ENCODE data around the gene OPHN1. TPM values are rescaled to one million over a fixed set of nuclear protein-coding genes. Genes with fewer than 3 reads are reported as not detected.

OPHN1 gene
- total RNA-seq, 4 donors from 2014 or later = 4.9 to 20.1 (median 8.1) TPM

DNA sequence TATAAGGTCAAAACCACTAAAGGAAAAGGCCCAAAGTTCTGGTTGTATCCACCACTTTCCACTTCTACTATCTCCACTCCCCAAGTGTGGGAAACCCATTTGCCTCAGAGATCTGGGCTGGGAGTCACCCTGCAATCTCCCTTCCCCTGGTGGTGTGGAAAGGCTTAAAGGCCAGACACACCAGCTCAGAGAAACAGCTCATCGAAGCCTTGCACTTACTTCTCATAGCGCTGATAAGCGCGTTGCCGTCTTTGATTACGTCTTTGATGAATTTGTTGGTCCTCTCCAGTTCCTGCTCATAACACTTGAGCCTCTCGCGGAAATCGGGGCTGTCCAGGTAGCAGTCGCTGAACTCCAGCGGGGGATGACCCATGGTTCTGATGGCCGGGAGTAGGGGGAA is 647 bp downstream of the OPHN1 start:
- DNase-seq (ENCODE audit: low spot score in 2 of 2) = no peak
- WGBS, 2 donors = 1 to 49% methylated on average over 12 of the region's 12 CpGs
- TF ChIP-seq, protein P1, sequence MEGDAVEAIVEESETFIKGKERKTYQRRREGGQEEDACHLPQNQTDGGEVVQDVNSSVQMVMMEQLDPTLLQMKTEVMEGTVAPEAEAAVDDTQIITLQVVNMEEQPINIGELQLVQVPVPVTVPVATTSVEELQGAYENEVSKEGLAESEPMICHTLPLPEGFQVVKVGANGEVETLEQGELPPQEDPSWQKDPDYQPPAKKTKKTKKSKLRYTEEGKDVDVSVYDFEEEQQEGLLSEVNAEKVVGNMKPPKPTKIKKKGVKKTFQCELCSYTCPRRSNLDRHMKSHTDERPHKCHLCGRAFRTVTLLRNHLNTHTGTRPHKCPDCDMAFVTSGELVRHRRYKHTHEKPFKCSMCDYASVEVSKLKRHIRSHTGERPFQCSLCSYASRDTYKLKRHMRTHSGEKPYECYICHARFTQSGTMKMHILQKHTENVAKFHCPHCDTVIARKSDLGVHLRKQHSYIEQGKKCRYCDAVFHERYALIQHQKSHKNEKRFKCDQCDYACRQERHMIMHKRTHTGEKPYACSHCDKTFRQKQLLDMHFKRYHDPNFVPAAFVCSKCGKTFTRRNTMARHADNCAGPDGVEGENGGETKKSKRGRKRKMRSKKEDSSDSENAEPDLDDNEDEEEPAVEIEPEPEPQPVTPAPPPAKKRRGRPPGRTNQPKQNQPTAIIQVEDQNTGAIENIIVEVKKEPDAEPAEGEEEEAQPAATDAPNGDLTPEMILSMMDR (IDR thresholded peaks at IDR 0.05) = no peak
- TF ChIP-seq POLR2A (IDR thresholded peaks at IDR 0.05) = no peak
- peak overlapping the region; percentile 45 for H3K4me3 ChIP-seq (ENCODE audit: low read depth, poor library complexity, severe bottlenecking)
- intact Hi-C loops (cut with DNase I; ENCODE audit: low total_unique reads) = no loop called here

DNA sequence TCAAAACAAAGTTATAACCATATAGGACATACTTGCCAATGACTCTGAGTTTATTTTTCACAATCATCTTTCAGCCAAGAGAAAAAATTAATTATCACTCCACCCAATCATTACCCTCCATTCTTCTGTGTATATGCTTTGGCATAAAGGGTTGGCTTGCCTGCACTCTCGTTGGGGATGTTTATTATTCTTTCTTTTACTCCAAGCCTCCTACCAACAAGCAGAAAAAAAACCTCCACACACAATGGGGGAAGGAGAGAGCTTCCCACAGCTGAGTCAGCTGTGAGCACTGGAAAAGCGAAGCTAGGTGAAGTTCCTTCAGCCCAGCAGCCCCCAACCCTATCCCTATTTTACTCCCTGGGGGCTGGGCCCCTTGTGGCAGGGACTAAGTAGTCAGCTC is 1.5 kb downstream of the OPHN1 start:
- intact Hi-C loops (cut with DNase I; ENCODE audit: low total_unique reads) = no loop called here
- WGBS, 2 donors = 37 to 46% methylated on average over 2 of the region's 2 CpGs
- TF ChIP-seq POLR2A (IDR thresholded peaks at IDR 0.05) = no peak
- TF ChIP-seq, protein P1 (IDR thresholded peaks at IDR 0.05) = no peak
- no peak overlapping the region for H3K4me3 ChIP-seq (ENCODE audit: low read depth, poor library complexity, severe bottlenecking)
- no peak for DNase-seq (ENCODE audit: low spot score in 2 of 2)

DNA sequence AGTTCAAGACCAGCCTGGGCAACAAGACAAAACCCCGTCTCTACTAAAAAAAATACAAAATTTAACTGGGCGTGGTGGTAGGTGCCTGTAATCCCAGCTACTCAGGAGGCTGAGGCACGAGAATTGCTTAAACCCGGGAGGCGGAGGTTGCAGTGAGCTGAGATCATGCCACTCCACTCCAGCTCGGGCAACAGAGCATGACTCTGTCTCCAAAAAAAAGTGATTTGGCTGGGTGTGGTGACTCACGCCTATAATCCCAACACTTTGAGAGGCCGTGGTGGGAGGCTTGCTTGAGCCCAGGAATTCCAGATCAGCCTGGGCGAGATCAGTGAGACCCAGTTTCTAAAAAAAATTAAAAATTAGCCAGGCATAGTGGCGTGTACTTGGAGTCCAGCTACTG is 4.1 kb downstream of the OPHN1 start:
- TF ChIP-seq, protein P1 (IDR thresholded peaks at IDR 0.05) = no peak
- TF ChIP-seq POLR2A (IDR thresholded peaks at IDR 0.05) = no peak
- intact Hi-C loops (cut with DNase I; ENCODE audit: low total_unique reads) = no loop called here
- 64 to 78% methylated on average over 10 of the region's 10 CpGs for WGBS, 2 donors
- DNase-seq (ENCODE audit: low spot score in 2 of 2) = no peak
- H3K4me3 ChIP-seq (ENCODE audit: low read depth, poor library complexity, severe bottlenecking) = no peak overlapping the region

DNA sequence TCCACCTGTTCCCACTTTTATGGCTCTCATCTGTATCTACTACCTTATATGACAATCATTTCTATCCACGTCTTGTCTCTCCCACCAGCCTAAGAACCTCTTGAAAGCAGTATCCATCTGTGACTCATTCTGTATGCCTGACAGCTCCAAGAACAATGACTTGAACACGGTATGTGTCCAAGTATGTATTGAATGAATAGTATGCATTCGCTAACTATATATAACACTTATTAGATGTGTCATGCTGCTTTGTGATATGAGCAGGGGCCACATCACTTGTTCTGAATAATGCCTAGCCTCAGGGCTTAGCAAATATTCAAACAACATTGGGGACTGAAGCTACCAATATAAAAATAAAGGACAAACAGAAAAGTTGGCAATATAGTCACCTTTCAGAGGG is 4.9 kb downstream of the OPHN1 start:
- TF ChIP-seq, protein P1 (IDR thresholded peaks at IDR 0.05) = no peak
- TF ChIP-seq POLR2A (IDR thresholded peaks at IDR 0.05) = no peak
- WGBS, 2 donors = 75 to 76% methylated on average over 3 of the region's 3 CpGs

DNA sequence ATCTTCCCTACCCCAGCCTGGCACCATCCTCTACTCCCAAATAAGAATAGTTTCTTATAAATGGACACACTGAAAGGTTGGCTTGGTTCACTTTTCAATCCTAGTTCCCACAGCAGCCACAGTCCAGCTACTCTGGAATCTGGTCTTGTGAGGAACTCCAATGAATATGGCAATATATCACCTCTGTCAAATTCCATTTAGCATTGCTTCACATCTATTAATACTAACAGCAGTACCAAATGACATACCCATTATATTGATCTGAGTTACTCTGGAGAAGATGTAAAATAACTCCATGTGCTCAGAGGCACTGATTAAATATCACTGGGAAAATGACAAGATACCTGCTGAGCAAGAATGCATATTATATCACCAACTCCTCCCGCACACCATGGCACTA is 8.6 kb downstream of the OPHN1 start:
- no peak for TF ChIP-seq POLR2A (IDR thresholded peaks at IDR 0.05)
- TF ChIP-seq, protein P1 (IDR thresholded peaks at IDR 0.05) = no peak
- DNase-seq (ENCODE audit: low spot score in 2 of 2) = no peak
- H3K4me3 ChIP-seq (ENCODE audit: low read depth, poor library complexity, severe bottlenecking) = no peak overlapping the region
- intact Hi-C loops (cut with DNase I; ENCODE audit: low total_unique reads) = no loop called here
- WGBS, 2 donors = 81 to 100% methylated on average over 1 of the region's 1 CpG

More for the DNA sequence above, 4.9 kb downstream of the OPHN1 start:
- DNase-seq (ENCODE audit: low spot score in 2 of 2) = no peak
- intact Hi-C loops (cut with DNase I; ENCODE audit: low total_unique reads) = no loop called here
- no peak overlapping the region for H3K4me3 ChIP-seq (ENCODE audit: low read depth, poor library complexity, severe bottlenecking)

DNA sequence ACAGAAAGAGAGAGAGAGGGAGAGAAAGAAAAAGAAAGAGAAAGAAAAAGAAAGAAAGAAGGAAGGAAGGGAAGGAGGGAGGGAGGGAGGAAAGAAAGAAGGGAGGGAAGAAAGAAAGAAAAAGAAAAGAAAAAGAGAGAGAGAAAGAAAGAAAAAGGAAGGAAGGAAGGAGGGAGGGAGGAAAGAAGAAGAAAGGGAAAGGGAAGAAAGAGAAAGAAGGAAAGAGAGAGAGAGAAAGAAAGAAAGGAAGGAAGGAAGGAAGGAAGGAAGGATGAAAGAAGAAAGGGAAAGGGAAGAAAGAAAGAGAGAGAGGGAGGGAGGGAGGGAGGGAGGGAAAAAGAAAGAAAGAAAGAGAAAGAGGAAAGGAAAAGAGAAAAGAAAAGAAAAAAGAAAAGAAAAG is 10.8 kb downstream of the OPHN1 start:
- intact Hi-C loops (cut with DNase I; ENCODE audit: low total_unique reads) = no loop called here
- TF ChIP-seq, protein P1 (IDR thresholded peaks at IDR 0.05) = no peak
- TF ChIP-seq POLR2A (IDR thresholded peaks at IDR 0.05) = no peak
- no peak overlapping the region for H3K4me3 ChIP-seq (ENCODE audit: low read depth, poor library complexity, severe bottlenecking)
- DNase-seq (ENCODE audit: low spot score in 2 of 2) = no peak

All from lower leg skin (tissue), 4 donors.